Astrocyte of the spinal cord (primary cell): ENCODE results near the gene ONECUT3.

ENCODE experiments used
- DNase-seq: peaks from one replicate; pipeline ENCODE4 v3.0.0; 2011; ENCODE audit warnings: low read depth, low spot score
- H3K4me3 ChIP-seq: 2 replicates; pipeline ENCODE4 v1.5.1; 2011; ENCODE audit warnings: low read depth, mild to moderate bottlenecking, low read length, moderate library complexity
- CTCF ChIP-seq: IDR thresholded peaks from 2 replicates; pipeline ENCODE4 v1.5.1; 2012; ENCODE audit warnings: low read depth, mild to moderate bottlenecking, low read length, inconsistent platforms
- in situ Hi-C: cut with HindIII; loops from 2 replicates; pipeline ENCODE4 v1.10.0; 2017; ENCODE audit warnings: low sequenced_read_pairs

ONECUT3 gene

DNA sequence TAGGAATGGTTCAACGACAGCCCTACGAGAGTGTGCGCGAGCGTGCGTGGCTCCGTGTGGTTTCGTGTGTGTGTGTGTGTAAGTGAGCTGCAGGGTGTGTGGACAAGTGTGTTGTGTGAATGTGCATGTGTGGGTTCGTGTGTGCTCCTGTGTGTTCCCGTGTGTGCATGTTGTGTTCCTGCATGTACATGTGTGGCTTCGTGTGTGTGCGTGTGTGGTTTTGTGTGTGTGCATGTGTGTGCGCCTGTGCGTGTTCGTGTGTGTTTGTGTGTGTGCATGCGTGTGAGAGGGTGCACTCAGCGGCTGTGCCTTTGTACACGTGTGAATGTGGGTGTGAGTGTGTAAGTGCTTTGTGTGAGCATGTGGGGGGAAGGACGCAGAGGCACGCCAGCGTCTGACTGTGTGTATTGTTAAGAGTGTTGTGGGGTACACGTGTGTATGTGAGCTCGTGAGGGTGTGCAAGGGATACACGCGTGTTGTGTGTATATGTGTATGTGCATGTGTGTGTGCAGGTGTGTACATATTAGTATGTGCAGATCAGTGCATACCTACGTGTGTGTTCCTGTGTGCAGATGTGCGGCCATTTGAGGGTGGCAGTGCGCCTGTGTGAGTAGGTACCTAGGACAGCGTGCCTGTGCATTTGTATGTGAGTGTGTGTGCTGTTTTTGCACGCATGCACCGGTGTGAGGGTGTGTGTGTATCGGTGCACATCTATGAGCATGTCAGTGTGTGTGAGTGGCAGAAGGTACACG is 24.3 kb upstream of the ONECUT3 start:
- no peak for DNase-seq
- no peak overlapping the region for H3K4me3 ChIP-seq
- in situ Hi-C loops, result no loop called here
- TF ChIP-seq CTCF, result no peak

DNA sequence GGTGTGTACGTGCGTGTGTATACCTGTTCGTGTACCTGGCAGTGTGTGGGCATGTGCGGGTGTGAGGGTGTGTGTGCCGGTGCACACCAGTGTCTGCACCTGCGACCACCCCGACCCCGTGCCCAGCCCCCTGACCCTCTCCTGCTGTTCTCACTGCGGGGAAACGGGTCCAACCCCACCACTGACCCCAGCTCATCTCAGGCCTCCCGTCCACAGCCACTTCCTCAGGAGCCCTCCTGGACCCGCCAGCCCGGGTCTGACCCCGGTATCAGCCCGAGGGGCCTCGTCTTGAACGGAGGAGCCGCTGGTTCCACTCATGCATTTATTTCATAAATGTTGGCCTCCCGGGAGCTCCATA is 23.8 kb upstream of the ONECUT3 start:
- H3K4me3 ChIP-seq, result no peak overlapping the region
- in situ Hi-C loops, result no loop called here
- TF ChIP-seq CTCF, result no peak
- DNase-seq, result no peak

GRCh38 chr19:1730157-1730556 is 23.1 kb upstream of the ONECUT3 start:
- in situ Hi-C loops, result no loop called here
- TF ChIP-seq CTCF, result no peak
- no peak overlapping the region for H3K4me3 ChIP-seq
- DNase-seq, result no peak

- TF ChIP-seq CTCF, result no peak
- no peak for DNase-seq
- in situ Hi-C loops, result no loop called here
- H3K4me3 ChIP-seq, result no peak overlapping the region
Measured at GRCh38 chr19:1734321-1734966, 18.9 kb upstream of the ONECUT3 start.

- TF ChIP-seq CTCF, result no peak
- in situ Hi-C loops, result no loop called here
- DNase-seq, result no peak
- H3K4me3 ChIP-seq, result no peak overlapping the region
Measured at GRCh38 chr19:1736280-1736679, 17.0 kb upstream of the ONECUT3 start.

DNA sequence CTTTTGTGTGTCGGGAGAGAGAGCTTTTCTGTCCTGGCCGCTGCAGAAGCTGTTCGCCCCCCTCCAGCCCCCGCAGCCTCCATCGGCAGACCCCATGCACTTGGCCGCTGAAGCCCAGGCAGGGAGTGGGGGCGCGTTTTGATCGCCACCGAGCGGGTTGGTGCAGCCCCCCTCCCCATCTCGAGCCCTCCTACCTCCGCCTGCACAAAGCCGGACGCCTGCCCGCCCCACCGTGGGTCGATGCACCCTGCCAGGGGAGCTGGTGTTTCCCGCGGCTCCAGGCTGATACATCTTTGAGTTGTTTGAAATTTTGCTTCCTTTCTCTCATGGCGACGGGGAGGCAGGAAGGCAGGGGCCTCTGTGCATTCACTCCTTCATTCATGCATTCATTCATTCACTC is 16.4 kb upstream of the ONECUT3 start:
- H3K4me3 ChIP-seq, result no peak overlapping the region
- no peak for TF ChIP-seq CTCF
- in situ Hi-C loops, result no loop called here

More for the DNA sequence above, 16.4 kb upstream of the ONECUT3 start:
- no peak for DNase-seq
